ENCODE measurements around the gene SMG9.
A peak's percentile ranks its signal among the peaks of the same experiment; 100 is the strongest.

Gene SMG9

DNA sequence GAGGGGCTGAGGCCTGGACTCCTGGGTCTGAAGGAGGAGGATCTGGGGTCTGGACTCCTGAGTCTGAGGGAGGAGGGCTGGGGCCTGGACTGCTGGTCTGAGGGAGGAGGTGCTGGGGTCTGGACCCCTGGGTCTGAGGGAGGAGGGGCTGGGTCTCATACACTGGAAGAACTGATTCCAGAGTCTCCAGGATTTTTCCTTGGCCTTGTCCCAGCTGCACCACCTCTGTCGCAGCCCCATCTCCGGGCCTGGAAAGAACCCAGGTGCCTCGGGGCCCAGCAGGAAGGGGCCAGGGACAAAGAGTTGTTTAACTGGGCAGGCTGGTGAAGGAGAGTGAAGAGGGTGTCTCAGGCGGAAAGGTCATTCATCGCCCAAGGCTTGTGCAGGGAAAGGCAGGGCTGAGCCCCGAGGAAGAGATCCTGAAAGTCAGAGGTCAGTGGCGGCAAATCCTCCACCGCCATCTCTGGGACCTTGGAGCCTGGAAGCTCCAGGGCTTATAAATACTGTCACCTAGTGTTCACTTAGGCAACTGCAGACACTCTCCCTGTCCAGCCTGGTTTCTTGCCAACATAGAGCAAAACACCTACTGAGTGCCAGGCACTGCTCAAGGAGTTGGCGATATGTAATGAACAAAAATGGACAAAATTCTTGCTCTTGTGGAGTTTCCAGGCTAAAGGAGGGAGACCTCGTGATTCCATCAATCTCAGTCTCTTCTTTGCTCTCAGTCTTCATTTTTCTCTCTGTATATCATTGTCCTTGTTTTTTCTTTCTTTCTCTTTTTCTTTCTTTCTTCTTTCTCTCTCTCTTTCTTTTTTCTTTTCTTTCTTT lies 30.4 kb upstream of the SMG9 start:
- no peaks in the 10 kb centered on the region; the same call in 1 of the 2 replicates for H3K4me1 ChIP-seq (ENCODE audit: control insufficient read depth, insufficient read depth, low read length)
- H3K9me3 ChIP-seq (ENCODE audit: control insufficient read depth, insufficient read depth, low read depth, low read length): no peaks in the 10 kb centered on the region; the same call in 1 of the 2 replicates
- CTCF ChIA-PET: interaction anchor here (0.6 to 15.3 kb wide), 30 partner anchors 8 to 561 kb away, joined by 3 to 213 read pairs (median 4); partner anchors contain the start of genes IRGC and SMG9
- POLR2A ChIA-PET: interaction anchor here (1.0 to 1.9 kb wide), 3 partner anchors 14 to 40 kb away, joined by 3 to 10 read pairs (median 6); partner anchors contain the start of gene SMG9
- H3K36me3 ChIP-seq (ENCODE audit: control insufficient read depth in 2 of 2, insufficient read depth in 1 of 2, low read length in 2 of 2): no peaks in the 10 kb centered on the region; a peak in 1 of 3 replicates
- H3K4me3 ChIP-seq (ENCODE audit: low read depth, low read length): no peak overlapping the region
- no peak overlapping the region for H3K27ac ChIP-seq (ENCODE audit: extremely low read depth, low read depth, low read length)
- TF ChIP-seq ZNF341 (tag by site-specific recombination; IDR thresholded peaks at IDR 0.05; ENCODE audit: low read depth) (no peak), ZNF366 (tag by site-specific recombination; conservative IDR thresholded peaks at IDR 0.05) (peak; percentile 95), ZNF701 (tag by site-specific recombination; IDR thresholded peaks at IDR 0.05) (no peak), ZNF140 (tag by site-specific recombination; IDR thresholded peaks at IDR 0.05) (no peak), ZNF23 (tag by site-specific recombination; IDR thresholded peaks at IDR 0.05; ENCODE audit: borderline replicate concordance) (no peak), KLF8 (tag by site-specific recombination; IDR thresholded peaks at IDR 0.05) (peak; percentile 68; the same call in 1 of the 2 replicates), SP7 (tag by site-specific recombination; IDR thresholded peaks at IDR 0.05) (peak; percentile 85), ZNF623 (tag by site-specific recombination; IDR thresholded peaks at IDR 0.05) (0 out of 2 replicates have a peak, but pooled peaks have one; percentile 7), ZNF174 (tag by site-specific recombination; IDR thresholded peaks at IDR 0.05) (no peak), KLF16 (tag by site-specific recombination; IDR thresholded peaks at IDR 0.05) (no peak), ZNF184 (tag by site-specific recombination; IDR thresholded peaks at IDR 0.05) (no peak), ZNF404 (tag by site-specific recombination; IDR thresholded peaks at IDR 0.05) (no peak), ZIC2 (tag by site-specific recombination; IDR thresholded peaks at IDR 0.05) (no peak), ZNF561 (tag by site-specific recombination; IDR thresholded peaks at IDR 0.05; ENCODE audit: borderline replicate concordance) (no peak), ZNF768 (tag by site-specific recombination; IDR thresholded peaks at IDR 0.05) (no peak), SCRT1 (tag by site-specific recombination; IDR thresholded peaks at IDR 0.05; ENCODE audit: borderline replicate concordance) (no peak), ZNF2 (tag by site-specific recombination; IDR thresholded peaks at IDR 0.05) (peak; percentile 84), MEIS1 (CRISPR knock-in tag; IDR thresholded peaks at IDR 0.05; ENCODE audit: borderline replicate concordance) (no peak), ZNF629 (tag by site-specific recombination; IDR thresholded peaks at IDR 0.05) (peak; percentile 47; the same call in 1 of the 2 replicates), MYNN (tag by site-specific recombination; IDR thresholded peaks at IDR 0.05; ENCODE audit: borderline replicate concordance) (no peak), WT1 (tag by site-specific recombination; IDR thresholded peaks at IDR 0.05) (0 out of 2 replicates have a peak, but pooled peaks have one; percentile 13), SALL2 (tag by site-specific recombination; IDR thresholded peaks at IDR 0.05; ENCODE audit: borderline replicate concordance) (no peak)
- TF ChIP-seq, protein P1, sequence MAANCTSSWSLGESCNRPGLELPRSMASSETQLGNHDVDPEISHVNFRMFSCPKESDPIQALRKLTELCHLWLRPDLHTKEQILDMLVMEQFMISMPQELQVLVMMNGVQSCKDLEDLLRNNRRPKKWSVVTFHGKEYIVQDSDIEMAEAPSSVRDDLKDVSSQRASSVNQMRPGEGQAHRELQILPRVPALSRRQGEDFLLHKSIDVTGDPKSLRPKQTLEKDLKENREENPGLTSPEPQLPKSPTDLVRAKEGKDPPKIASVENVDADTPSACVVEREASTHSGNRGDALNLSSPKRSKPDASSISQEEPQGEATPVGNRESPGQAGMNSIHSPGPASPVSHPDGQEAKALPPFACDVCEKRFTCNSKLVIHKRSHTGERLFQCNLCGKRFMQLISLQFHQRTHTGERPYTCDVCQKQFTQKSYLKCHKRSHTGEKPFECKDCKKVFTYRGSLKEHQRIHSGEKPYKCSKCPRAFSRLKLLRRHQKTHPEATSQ (tag by site-specific recombination; IDR thresholded peaks at IDR 0.05): no peak
- TF ChIP-seq, protein P2, sequence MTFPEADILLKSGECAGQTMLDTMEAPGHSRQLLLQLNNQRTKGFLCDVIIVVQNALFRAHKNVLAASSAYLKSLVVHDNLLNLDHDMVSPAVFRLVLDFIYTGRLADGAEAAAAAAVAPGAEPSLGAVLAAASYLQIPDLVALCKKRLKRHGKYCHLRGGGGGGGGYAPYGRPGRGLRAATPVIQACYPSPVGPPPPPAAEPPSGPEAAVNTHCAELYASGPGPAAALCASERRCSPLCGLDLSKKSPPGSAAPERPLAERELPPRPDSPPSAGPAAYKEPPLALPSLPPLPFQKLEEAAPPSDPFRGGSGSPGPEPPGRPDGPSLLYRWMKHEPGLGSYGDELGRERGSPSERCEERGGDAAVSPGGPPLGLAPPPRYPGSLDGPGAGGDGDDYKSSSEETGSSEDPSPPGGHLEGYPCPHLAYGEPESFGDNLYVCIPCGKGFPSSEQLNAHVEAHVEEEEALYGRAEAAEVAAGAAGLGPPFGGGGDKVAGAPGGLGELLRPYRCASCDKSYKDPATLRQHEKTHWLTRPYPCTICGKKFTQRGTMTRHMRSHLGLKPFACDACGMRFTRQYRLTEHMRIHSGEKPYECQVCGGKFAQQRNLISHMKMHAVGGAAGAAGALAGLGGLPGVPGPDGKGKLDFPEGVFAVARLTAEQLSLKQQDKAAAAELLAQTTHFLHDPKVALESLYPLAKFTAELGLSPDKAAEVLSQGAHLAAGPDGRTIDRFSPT (tag by site-specific recombination; IDR thresholded peaks at IDR 0.05): no peak; the same call in 1 of the 2 replicates
- TF ChIP-seq, protein P3, sequence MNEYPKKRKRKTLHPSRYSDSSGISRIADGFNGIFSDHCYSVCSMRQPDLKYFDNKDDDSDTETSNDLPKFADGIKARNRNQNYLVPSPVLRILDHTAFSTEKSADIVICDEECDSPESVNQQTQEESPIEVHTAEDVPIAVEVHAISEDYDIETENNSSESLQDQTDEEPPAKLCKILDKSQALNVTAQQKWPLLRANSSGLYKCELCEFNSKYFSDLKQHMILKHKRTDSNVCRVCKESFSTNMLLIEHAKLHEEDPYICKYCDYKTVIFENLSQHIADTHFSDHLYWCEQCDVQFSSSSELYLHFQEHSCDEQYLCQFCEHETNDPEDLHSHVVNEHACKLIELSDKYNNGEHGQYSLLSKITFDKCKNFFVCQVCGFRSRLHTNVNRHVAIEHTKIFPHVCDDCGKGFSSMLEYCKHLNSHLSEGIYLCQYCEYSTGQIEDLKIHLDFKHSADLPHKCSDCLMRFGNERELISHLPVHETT (tag by site-specific recombination; IDR thresholded peaks at IDR 0.05): peak; percentile 52; the same call in 1 of the 2 replicates
- TF ChIP-seq, protein P4, sequence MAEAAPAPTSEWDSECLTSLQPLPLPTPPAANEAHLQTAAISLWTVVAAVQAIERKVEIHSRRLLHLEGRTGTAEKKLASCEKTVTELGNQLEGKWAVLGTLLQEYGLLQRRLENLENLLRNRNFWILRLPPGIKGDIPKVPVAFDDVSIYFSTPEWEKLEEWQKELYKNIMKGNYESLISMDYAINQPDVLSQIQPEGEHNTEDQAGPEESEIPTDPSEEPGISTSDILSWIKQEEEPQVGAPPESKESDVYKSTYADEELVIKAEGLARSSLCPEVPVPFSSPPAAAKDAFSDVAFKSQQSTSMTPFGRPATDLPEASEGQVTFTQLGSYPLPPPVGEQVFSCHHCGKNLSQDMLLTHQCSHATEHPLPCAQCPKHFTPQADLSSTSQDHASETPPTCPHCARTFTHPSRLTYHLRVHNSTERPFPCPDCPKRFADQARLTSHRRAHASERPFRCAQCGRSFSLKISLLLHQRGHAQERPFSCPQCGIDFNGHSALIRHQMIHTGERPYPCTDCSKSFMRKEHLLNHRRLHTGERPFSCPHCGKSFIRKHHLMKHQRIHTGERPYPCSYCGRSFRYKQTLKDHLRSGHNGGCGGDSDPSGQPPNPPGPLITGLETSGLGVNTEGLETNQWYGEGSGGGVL (tag by site-specific recombination; IDR thresholded peaks at IDR 0.05): no peak
- TF ChIP-seq, protein P5, sequence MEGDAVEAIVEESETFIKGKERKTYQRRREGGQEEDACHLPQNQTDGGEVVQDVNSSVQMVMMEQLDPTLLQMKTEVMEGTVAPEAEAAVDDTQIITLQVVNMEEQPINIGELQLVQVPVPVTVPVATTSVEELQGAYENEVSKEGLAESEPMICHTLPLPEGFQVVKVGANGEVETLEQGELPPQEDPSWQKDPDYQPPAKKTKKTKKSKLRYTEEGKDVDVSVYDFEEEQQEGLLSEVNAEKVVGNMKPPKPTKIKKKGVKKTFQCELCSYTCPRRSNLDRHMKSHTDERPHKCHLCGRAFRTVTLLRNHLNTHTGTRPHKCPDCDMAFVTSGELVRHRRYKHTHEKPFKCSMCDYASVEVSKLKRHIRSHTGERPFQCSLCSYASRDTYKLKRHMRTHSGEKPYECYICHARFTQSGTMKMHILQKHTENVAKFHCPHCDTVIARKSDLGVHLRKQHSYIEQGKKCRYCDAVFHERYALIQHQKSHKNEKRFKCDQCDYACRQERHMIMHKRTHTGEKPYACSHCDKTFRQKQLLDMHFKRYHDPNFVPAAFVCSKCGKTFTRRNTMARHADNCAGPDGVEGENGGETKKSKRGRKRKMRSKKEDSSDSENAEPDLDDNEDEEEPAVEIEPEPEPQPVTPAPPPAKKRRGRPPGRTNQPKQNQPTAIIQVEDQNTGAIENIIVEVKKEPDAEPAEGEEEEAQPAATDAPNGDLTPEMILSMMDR (tag by site-specific recombination; IDR thresholded peaks at IDR 0.05): peak; percentile 99
- TF ChIP-seq, protein P6, sequence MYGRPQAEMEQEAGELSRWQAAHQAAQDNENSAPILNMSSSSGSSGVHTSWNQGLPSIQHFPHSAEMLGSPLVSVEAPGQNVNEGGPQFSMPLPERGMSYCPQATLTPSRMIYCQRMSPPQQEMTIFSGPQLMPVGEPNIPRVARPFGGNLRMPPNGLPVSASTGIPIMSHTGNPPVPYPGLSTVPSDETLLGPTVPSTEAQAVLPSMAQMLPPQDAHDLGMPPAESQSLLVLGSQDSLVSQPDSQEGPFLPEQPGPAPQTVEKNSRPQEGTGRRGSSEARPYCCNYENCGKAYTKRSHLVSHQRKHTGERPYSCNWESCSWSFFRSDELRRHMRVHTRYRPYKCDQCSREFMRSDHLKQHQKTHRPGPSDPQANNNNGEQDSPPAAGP (tag by site-specific recombination; IDR thresholded peaks at IDR 0.05): peak; percentile 77
